ENCODE measurements around the gene KCNMA1. TPM values are rescaled to one million over a fixed set of nuclear protein-coding genes. Genes with fewer than 3 reads are reported as not detected.

The KCNMA1 gene
- polyA plus RNA-seq, 1 donor from 2014 or later, result 60.8 TPM

- Histone ChIP-seq H3K9me2 (ENCODE audit: insufficient read depth, low read length) (no peaks in the 10 kb centered on the region), H3K9me3 (ENCODE audit: low read length) (no peaks in the 10 kb centered on the region), H3K79me2 (replicated peaks; ENCODE audit: insufficient read depth, low read length) (no peaks in the 10 kb centered on the region), H3K27me3 (ENCODE audit: insufficient read depth, low read depth, low read length) (no peaks in the 10 kb centered on the region), H3F3A (ENCODE audit: insufficient read depth, low read length, poor library complexity, severe bottlenecking) (no peaks in the 10 kb centered on the region), H3K4me2 (ENCODE audit: low read length) (no peak overlapping the region), H3K36me3 (ENCODE audit: insufficient read depth, low read length) (no peaks in the 10 kb centered on the region), H3K27ac (ENCODE audit: low read length) (no peak overlapping the region), H3K9ac (ENCODE audit: low read length) (no peak overlapping the region), H2AFZ (ENCODE audit: low read depth, low read length) (no peak overlapping the region), H4K20me1 (ENCODE audit: insufficient read depth) (no peaks in the 10 kb centered on the region), H3K4me3 (ENCODE audit: low read length) (no peak overlapping the region)
- TF ChIP-seq CTCF (IDR thresholded peaks at IDR 0.05; ENCODE audit: poor library complexity, severe bottlenecking) (no peak), REST (IDR thresholded peaks at IDR 0.05; ENCODE audit: borderline replicate concordance) (no peak), RAD21 (conservative IDR thresholded peaks at IDR 0.05) (no peak), EZH2 (IDR thresholded peaks at IDR 0.05; ENCODE audit: borderline replicate concordance, insufficient read depth, low read length, poor library complexity, severe bottlenecking) (no peak), TAF1 (IDR thresholded peaks at IDR 0.05; ENCODE audit: low read depth) (no peak), EP300 (conservative IDR thresholded peaks at IDR 0.05; ENCODE audit: poor library complexity, severe bottlenecking) (no peak)
Measured at GRCh38 chr10:76830218-76830617, 807.4 kb downstream of the KCNMA1 start.

- TF ChIP-seq CTCF (IDR thresholded peaks at IDR 0.05; ENCODE audit: poor library complexity, severe bottlenecking) (no peak), EZH2 (IDR thresholded peaks at IDR 0.05; ENCODE audit: borderline replicate concordance, insufficient read depth, low read length, poor library complexity, severe bottlenecking) (no peak), SMC3 (conservative IDR thresholded peaks at IDR 0.05; ENCODE audit: poor library complexity) (no peak), RAD21 (conservative IDR thresholded peaks at IDR 0.05) (no peak), EP300 (conservative IDR thresholded peaks at IDR 0.05; ENCODE audit: poor library complexity, severe bottlenecking) (no peak), MXI1 (conservative IDR thresholded peaks at IDR 0.05; ENCODE audit: poor library complexity, severe bottlenecking) (no peak), TAF1 (IDR thresholded peaks at IDR 0.05; ENCODE audit: low read depth) (no peak), POLR2AphosphoS5 (IDR thresholded peaks at IDR 0.05) (no peak), REST (IDR thresholded peaks at IDR 0.05; ENCODE audit: borderline replicate concordance) (no peak)
- H2AFZ ChIP-seq (ENCODE audit: low read depth, low read length), result no peak overlapping the region
- H3K4me2 ChIP-seq (ENCODE audit: low read length), result no peak overlapping the region
- H3K9me3 ChIP-seq (ENCODE audit: low read length), result no peaks in the 10 kb centered on the region
- no peaks in the 10 kb centered on the region for H4K20me1 ChIP-seq (ENCODE audit: insufficient read depth)
- no peak overlapping the region for H3K27ac ChIP-seq (ENCODE audit: low read length)
- H3F3A ChIP-seq (ENCODE audit: insufficient read depth, low read length, poor library complexity, severe bottlenecking), result no peaks in the 10 kb centered on the region
- H3K9ac ChIP-seq (ENCODE audit: low read length), result no peak overlapping the region
- no peaks in the 10 kb centered on the region for H3K9me2 ChIP-seq (ENCODE audit: insufficient read depth, low read length)
- no peak overlapping the region for H3K4me3 ChIP-seq (ENCODE audit: low read length)
- H3K36me3 ChIP-seq (ENCODE audit: insufficient read depth, low read length), result no peaks in the 10 kb centered on the region
- no peaks in the 10 kb centered on the region for H3K27me3 ChIP-seq (ENCODE audit: insufficient read depth, low read depth, low read length)
- H3K79me2 ChIP-seq (replicated peaks; ENCODE audit: insufficient read depth, low read length), result no peaks in the 10 kb centered on the region
Measured at GRCh38 chr10:76829724-76830123, 807.9 kb downstream of the KCNMA1 start.

Data from neural cell (in vitro differentiated cells).